GM12892 (cell line): Measurements from ENCODE around the gene PHAF1.

Source experiments
- POLR2A ChIP-seq: IDR thresholded peaks from 2 replicates; pipeline ENCODE4 v1.6.1; 2011; ENCODE audit warnings: low read depth, low read length, control low read depth
- POLR2AphosphoS5 ChIP-seq: IDR thresholded peaks from 2 replicates; pipeline ENCODE4 v1.6.1; 2011; ENCODE audit warnings: low read depth, low read length, control low read depth

DNA sequence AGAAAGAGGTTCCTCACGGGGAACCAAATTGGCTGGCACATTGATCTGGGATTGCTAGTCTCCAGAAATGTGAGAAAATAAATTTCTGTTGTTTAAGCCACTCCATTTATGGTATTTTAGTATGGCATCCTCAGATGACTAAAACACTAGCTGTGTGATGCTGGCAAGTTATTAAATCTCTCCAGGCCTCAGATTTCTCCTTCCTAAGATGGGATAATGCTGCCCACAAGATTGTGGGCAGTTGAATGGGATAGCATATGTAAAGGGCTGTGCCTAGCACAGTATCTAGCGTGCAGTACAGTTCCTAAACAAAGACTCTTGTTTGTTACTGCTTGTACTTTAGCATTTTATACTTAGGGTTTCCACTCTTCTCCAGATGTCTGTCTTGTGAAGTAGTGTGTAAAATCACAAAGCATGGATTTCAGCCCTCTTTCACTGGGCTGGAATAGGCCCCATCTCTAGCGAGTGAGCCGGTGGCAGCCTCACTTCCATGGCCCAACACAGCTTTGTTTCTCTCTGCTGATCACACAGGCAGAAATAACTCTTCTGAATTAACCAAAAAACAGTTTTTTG lies 38.2 kb upstream of the PHAF1 start:
- TF ChIP-seq POLR2AphosphoS5 (no peak), POLR2A (no peak)
